Right lobe of liver (tissue), 6 donors: Measurements from ENCODE around the gene CDCA7. TPM values are rescaled to one million over a fixed set of nuclear protein-coding genes. Genes with fewer than 3 reads are reported as not detected.
"Not testable (repeated sequence)": the region's sequence is repeated elsewhere in the genome, so short reads cannot be mapped to it uniquely, and the experiment has no call there.

Experiments used
- ATAC-seq, 4 donors: fragments of 200-7000 bp; cut with Tn5 transposase; one replicate each; pipeline ENCODE4 v1.9.1; 2020; ENCODE audit warnings: mild to moderate bottlenecking in 4 of 4, moderate library complexity in 4 of 4
- DNase-seq, 3 donors: peaks; one replicate each; pipeline ENCODE4 v3.0.0-alpha.2; 2020
- H3K27ac ChIP-seq, 3 donors: fragments of 200-600 bp; one replicate each; pipeline ENCODE4 v1.8.0; 2022
- H3K27me3 ChIP-seq, 2 donors: fragments of 200-600 bp; one replicate each; pipeline ENCODE4 v1.8.0; 2022
- H3K36me3 ChIP-seq, 4 donors: fragments of 200-600 bp; sonication (generic) in 1 of 4; one replicate each; pipeline versions ENCODE4 v1.5.1 to v1.8.0; 2017 to 2022; ENCODE audit warnings: control low read depth in 1 of 4
- H3K4me1 ChIP-seq, 4 donors: fragments of 200-600 bp; sonication (generic) in 1 of 4; one replicate each; pipeline versions ENCODE4 v1.5.1 to v1.8.0; 2017 to 2022; ENCODE audit warnings: control low read depth in 1 of 4
- H3K4me3 ChIP-seq, 3 donors: fragments of 200-600 bp; one replicate each; pipeline ENCODE4 v1.8.0; 2022
- H3K9me3 ChIP-seq, 4 donors: fragments of 200-600 bp; sonication (generic) in 1 of 4; one replicate each; pipeline versions ENCODE4 v1.5.1 to v1.8.0; 2017 to 2022; ENCODE audit warnings: control low read depth in 1 of 4
- CTCF ChIP-seq, 4 donors: fragments of 200-600 bp in 3 of 4; fragments of 450-650 bp in 1 of 4; IDR thresholded peaks; one replicate each; pipeline versions ENCODE4 v1.5.1 to v1.8.0; 2016 to 2022; ENCODE audit warnings: antibody characterized with exemption in 4 of 4, mild to moderate bottlenecking in 2 of 4
- POLR2A ChIP-seq: fragments of 450-650 bp; IDR thresholded peaks from one replicate; pipeline ENCODE4 v1.6.1; 2017; ENCODE audit warnings: antibody characterized with exemption, mild to moderate bottlenecking
- WGBS: methylation state at CpG from one replicate; pipeline ENCODE4 v1.1.6; 2018; ENCODE audit warnings: low coverage, low lambda C conversion rate; ENCODE audit not compliant: insufficient coverage; ENCODE audit errors: missing lambda C conversion rate; 5-methylcytosine and 5-hydroxymethylcytosine counted together
- intact Hi-C, 2 donors: fragments of 100-400 bp; cut with DNase I; formaldehyde crosslinking; loops; one replicate each; pipeline versions ENCODE4 v1.11.2 to v1.14.1; 2022
- total RNA-seq, 6 experiments: library from RNA; depleted of rRNA in 2 of 6; stranded (reverse); fragments of >200 nt in 2 of 6; fragmentation: NEBNext Ultra II Directional in 3 of 6; extraction: Animal tissue kit (Norgen Biotek cat#: 25700) in 3 of 6; gene quantifications; one replicate each; pipeline versions ENCODE4 v1.1.0 to v1.2.4, GENCODE V29; 2016 to 2023
- donor health status: DM: no; HTN: yes; CAD: no.
- donor health status: DM: no; HTN: no; CAD: no.
- donor health status: DM: no; HTN: no; CAD: no.
- donor health status: DM: no; HTN: yes; CAD: no.
- donor health status: DM: no; HTN: yes; CAD: no.

CDCA7 gene
- total RNA-seq, 6 experiments from 2014 or later: 0.09 to 0.37 (median 0.20) TPM; not detected in 1

GRCh38 chr2:173370198-173370597 lies 15.5 kb downstream of the CDCA7 start:
- no peak overlapping the region for H3K27ac ChIP-seq
- ATAC-seq (no peak), DNase-seq (no peak)
- no peaks in the 10 kb centered on the region for H3K9me3 ChIP-seq
- no peaks in the 10 kb centered on the region for H3K36me3 ChIP-seq
- TF ChIP-seq CTCF (IDR thresholded peaks at IDR 0.05): no peak
- TF ChIP-seq POLR2A: no peak
- no peak overlapping the region for H3K4me3 ChIP-seq
- no peaks in the 10 kb centered on the region for H3K27me3 ChIP-seq
- whole genome bisulfite sequencing: 49% methylated on average over 3 of the region's 3 CpGs
- no peaks in the 10 kb centered on the region for H3K4me1 ChIP-seq
- intact Hi-C loops: no loop called here

- no peak overlapping the region for H3K4me3 ChIP-seq
- no peaks in the 10 kb centered on the region for H3K27me3 ChIP-seq
- TF ChIP-seq POLR2A: no peak
- TF ChIP-seq CTCF (IDR thresholded peaks at IDR 0.05): no peak
- no peaks in the 10 kb centered on the region for H3K36me3 ChIP-seq
- H3K4me1 ChIP-seq: no peaks in the 10 kb centered on the region
- H3K27ac ChIP-seq: no peak overlapping the region
- no peak for DNase-seq
- intact Hi-C loops: no loop called here
- 82% methylated on average over 3 of the region's 3 CpGs for WGBS
- ATAC-seq: no peak
- H3K9me3 ChIP-seq: no peaks in the 10 kb centered on the region
Measured at GRCh38 chr2:173371023-173371422, 16.4 kb downstream of the CDCA7 start.

- no peak overlapping the region for H3K4me3 ChIP-seq
- no peaks in the 10 kb centered on the region for H3K27me3 ChIP-seq
- no peak for DNase-seq
- no peaks in the 10 kb centered on the region for H3K4me1 ChIP-seq
- no peaks in the 10 kb centered on the region for H3K9me3 ChIP-seq
- H3K27ac ChIP-seq: no peak overlapping the region
- TF ChIP-seq POLR2A (no peak), CTCF (IDR thresholded peaks at IDR 0.05) (no peak)
- no peak for ATAC-seq
- intact Hi-C loops: no loop called here
- WGBS: 53% methylated on average over 2 of the region's 2 CpGs
- H3K36me3 ChIP-seq: no peaks in the 10 kb centered on the region
Measured at GRCh38 chr2:173373290-173373689, 18.6 kb downstream of the CDCA7 start.

- no peaks in the 10 kb centered on the region for H3K36me3 ChIP-seq
- DNase-seq (no peak), ATAC-seq (no peak)
- TF ChIP-seq CTCF (IDR thresholded peaks at IDR 0.05): no peak
- TF ChIP-seq POLR2A: no peak
- 94% methylated on average over 3 of the region's 3 CpGs for WGBS
- H3K4me3 ChIP-seq: no peak overlapping the region
- no peaks in the 10 kb centered on the region for H3K27me3 ChIP-seq
- no peaks in the 10 kb centered on the region for H3K9me3 ChIP-seq
- intact Hi-C loops: no loop called here
- H3K27ac ChIP-seq: no peak overlapping the region
- no peaks in the 10 kb centered on the region for H3K4me1 ChIP-seq
Measured at GRCh38 chr2:173374634-173375033, 20.0 kb downstream of the CDCA7 start.

GRCh38 chr2:173385534-173385933 lies 30.9 kb downstream of the CDCA7 start:
- H3K4me1 ChIP-seq, ATAC-seq, H3K27ac ChIP-seq, H3K27me3 ChIP-seq, H3K36me3 ChIP-seq, intact Hi-C loops, DNase-seq, H3K9me3 ChIP-seq, H3K4me3 ChIP-seq: not testable (repeated sequence)
- 85% methylated on average over 4 of the region's 4 CpGs for WGBS
